Osteoblast (primary cell): Measurements from ENCODE around the gene ZNF177. TPM values are rescaled to one million over a fixed set of nuclear protein-coding genes. Genes with fewer than 3 reads are reported as not detected.

ENCODE experiments used
- DNase-seq: peaks from one replicate; pipeline ENCODE4 v3.0.0; 2011; ENCODE audit warnings: low spot score, mixed read lengths; ENCODE audit not compliant: insufficient read length; ENCODE audit errors: missing footprints
- H2AFZ ChIP-seq: 2 replicates; pipeline ENCODE4 v1.6.0; 2011; ENCODE audit warnings: mild to moderate bottlenecking, low read length
- H3K27ac ChIP-seq: 2 replicates; pipeline ENCODE4 v1.5.1; 2011; ENCODE audit warnings: mild to moderate bottlenecking, low read depth, low read length, moderate library complexity
- H3K27me3 ChIP-seq: 2 replicates; pipeline ENCODE4 v1.6.0; 2012; ENCODE audit warnings: mild to moderate bottlenecking, control low read depth, inconsistent platforms, low read length, moderate library complexity; ENCODE audit not compliant: insufficient read depth
- H3K36me3 ChIP-seq: 2 replicates; pipeline ENCODE4 v1.5.1; 2011; ENCODE audit warnings: mild to moderate bottlenecking, low read length, control low read depth, moderate library complexity; ENCODE audit not compliant: insufficient read depth
- H3K4me1 ChIP-seq: 2 replicates; pipeline ENCODE4 v1.5.1; 2011; ENCODE audit warnings: mild to moderate bottlenecking, low read length, control low read depth, moderate library complexity; ENCODE audit not compliant: insufficient read depth
- H3K4me2 ChIP-seq: 2 replicates; pipeline ENCODE4 v1.6.0; 2011; ENCODE audit warnings: mild to moderate bottlenecking, low read length; ENCODE audit not compliant: insufficient read depth
- H3K4me3 ChIP-seq: fragments of 200-600 bp; sonication (generic); 3 replicates; pipeline ENCODE4 v1.5.1; 2012; ENCODE audit warnings: mild to moderate bottlenecking, low read length, inconsistent platforms; ENCODE audit not compliant: insufficient read depth
- H3K79me2 ChIP-seq: 2 replicates; pipeline ENCODE4 v1.6.0; 2012; ENCODE audit warnings: mild to moderate bottlenecking, low read length, control low read depth, inconsistent platforms; ENCODE audit not compliant: insufficient read depth
- H3K9me3 ChIP-seq: 2 replicates; pipeline ENCODE4 v1.5.1; 2011; ENCODE audit warnings: low read depth, low read length, control low read depth
- H4K20me1 ChIP-seq: 2 replicates; pipeline ENCODE4 v1.6.0; 2012; ENCODE audit warnings: mild to moderate bottlenecking, low read length, control low read depth; ENCODE audit not compliant: insufficient read depth
- total RNA-seq: library from RNA; depleted of rRNA; stranded (reverse); fragments of >200 nt; gene quantifications from 2 replicates; pipeline ENCODE4 v1.2.3, GENCODE V29; 2012
- TF ChIP-seq, protein P1 (sequence below): IDR thresholded peaks from 2 replicates; pipeline ENCODE4 v1.5.1; 2011; ENCODE audit warnings: mild to moderate bottlenecking, low read depth, low read length, moderate library complexity; ENCODE audit errors: extremely low read depth

The ZNF177 gene
- total RNA-seq, 1 donor: 0.72 TPM

DNA sequence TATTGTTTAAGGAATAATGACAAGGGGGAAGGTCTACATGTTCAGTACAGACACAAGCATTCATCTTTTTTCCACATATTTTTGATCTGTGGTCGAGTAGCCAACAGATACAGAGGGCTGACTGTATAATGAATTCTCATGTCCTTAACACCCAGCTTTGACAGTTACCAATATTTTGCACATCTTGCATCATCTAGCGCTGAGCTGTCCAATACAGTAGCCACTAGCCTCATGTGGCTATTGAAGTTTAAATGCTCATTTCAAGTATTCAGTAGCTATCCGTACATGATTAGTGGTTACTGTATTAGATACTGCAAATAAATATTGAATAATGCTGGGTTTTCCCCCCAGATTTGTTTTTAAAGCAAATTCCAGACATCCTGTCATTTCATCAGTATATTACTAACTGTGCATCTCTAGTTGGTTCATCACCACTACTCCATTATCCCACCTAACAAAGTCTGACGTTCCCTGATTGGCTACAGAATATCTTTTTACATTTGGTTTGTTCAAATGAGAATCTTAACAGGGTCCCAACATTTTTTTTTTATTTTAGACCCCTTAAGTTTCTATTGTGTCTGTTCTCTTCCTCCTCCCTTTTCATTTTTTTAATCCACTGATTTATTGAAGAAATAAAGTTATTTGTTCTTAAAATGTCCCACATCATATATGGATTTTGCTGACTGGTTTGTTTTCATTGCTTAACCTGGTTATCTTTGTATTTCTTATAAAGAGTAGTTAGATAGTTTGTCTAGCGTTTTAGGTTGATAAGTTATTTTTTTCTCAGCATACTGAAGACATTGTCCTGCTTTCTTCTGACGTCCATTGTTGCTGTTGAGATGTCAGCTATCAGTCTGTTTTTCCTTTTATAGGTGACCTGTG is 8.2 kb downstream of the ZNF177 start:
- Histone ChIP-seq H3K27me3 (no peaks in the 10 kb centered on the region), H3K4me1 (no peaks in the 10 kb centered on the region), H3K27ac (no peak overlapping the region), H3K4me2 (no peak overlapping the region), H2AFZ (no peak overlapping the region), H3K4me3 (no peak overlapping the region), H3K79me2 (no peaks in the 10 kb centered on the region), H3K9me3 (peaks cover 9% of the 10 kb centered on the region), H3K36me3 (peaks cover 2% of the 10 kb centered on the region), H4K20me1 (no peaks in the 10 kb centered on the region)
- no peak for DNase-seq
- TF ChIP-seq, protein P1, sequence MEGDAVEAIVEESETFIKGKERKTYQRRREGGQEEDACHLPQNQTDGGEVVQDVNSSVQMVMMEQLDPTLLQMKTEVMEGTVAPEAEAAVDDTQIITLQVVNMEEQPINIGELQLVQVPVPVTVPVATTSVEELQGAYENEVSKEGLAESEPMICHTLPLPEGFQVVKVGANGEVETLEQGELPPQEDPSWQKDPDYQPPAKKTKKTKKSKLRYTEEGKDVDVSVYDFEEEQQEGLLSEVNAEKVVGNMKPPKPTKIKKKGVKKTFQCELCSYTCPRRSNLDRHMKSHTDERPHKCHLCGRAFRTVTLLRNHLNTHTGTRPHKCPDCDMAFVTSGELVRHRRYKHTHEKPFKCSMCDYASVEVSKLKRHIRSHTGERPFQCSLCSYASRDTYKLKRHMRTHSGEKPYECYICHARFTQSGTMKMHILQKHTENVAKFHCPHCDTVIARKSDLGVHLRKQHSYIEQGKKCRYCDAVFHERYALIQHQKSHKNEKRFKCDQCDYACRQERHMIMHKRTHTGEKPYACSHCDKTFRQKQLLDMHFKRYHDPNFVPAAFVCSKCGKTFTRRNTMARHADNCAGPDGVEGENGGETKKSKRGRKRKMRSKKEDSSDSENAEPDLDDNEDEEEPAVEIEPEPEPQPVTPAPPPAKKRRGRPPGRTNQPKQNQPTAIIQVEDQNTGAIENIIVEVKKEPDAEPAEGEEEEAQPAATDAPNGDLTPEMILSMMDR: no peak

DNA sequence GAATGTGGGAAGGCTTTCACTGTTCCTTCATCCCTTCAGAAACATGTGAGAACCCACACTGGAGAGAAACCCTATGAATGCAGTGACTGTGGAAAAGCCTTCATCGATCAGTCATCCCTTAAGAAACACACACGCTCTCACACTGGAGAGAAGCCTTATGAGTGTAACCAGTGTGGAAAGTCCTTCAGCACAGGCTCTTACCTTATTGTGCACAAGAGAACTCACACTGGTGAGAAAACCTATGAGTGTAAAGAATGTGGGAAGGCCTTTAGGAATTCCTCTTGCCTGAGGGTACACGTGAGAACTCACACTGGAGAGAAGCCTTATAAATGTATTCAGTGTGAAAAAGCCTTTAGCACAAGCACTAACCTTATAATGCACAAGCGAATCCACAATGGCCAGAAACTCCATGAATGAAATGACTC is 18.6 kb downstream of the ZNF177 start:
- TF ChIP-seq, protein P1: no peak
- H3K4me2 ChIP-seq: no peak overlapping the region
- peaks cover 73% of the 10 kb centered on the region for H3K9me3 ChIP-seq
- no peaks in the 10 kb centered on the region for H3K4me1 ChIP-seq
- no peak for DNase-seq
- H3K79me2 ChIP-seq: no peaks in the 10 kb centered on the region
- no peak overlapping the region for H3K27ac ChIP-seq
- H3K36me3 ChIP-seq: peaks cover 70% of the 10 kb centered on the region
- H2AFZ ChIP-seq: no peak overlapping the region
- no peak overlapping the region for H3K4me3 ChIP-seq
- H4K20me1 ChIP-seq: no peaks in the 10 kb centered on the region
- H3K27me3 ChIP-seq: no peaks in the 10 kb centered on the region

DNA sequence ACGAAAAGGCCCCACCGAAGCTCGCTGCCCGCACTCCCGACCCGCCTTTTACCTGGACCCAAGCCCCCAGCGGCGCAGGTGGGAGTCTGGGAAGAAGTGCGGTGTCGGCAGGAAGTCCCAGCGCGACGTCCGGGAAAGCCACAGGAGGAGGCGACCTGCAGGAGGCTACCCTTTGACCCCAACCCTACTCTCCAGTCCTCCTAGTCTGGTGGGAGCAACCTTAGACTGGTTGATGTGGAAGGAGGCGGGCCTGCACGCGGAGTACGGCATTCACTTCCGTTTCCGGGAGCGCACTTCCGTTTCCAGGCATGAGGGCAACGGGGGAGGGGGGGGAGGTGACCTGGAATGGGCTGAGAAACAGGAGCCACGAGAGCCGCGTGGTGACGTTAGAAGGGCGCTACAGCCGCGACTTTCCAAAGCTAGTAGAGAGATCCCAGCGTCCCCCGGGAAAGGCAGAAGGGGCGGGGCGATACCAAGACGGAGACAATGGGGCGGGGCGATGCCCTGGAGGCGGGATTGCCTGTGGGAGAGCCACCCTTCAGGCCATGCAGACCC is 44.1 kb downstream of the ZNF177 start:
- peaks cover 9% of the 10 kb centered on the region for H3K9me3 ChIP-seq
- H3K4me1 ChIP-seq: no peaks in the 10 kb centered on the region
- peak overlapping the region; percentile 94 for H2AFZ ChIP-seq
- H3K27me3 ChIP-seq: no peaks in the 10 kb centered on the region
- no peaks in the 10 kb centered on the region for H4K20me1 ChIP-seq
- no peak overlapping the region for H3K27ac ChIP-seq
- H3K79me2 ChIP-seq: peaks cover 6% of the 10 kb centered on the region
- peak overlapping the region; percentile 82 for H3K4me3 ChIP-seq
- peak overlapping the region; percentile 64 for H3K4me2 ChIP-seq
- TF ChIP-seq, protein P1: no peak
- H3K36me3 ChIP-seq: no peaks in the 10 kb centered on the region
- peak; percentile 93 for DNase-seq

DNA sequence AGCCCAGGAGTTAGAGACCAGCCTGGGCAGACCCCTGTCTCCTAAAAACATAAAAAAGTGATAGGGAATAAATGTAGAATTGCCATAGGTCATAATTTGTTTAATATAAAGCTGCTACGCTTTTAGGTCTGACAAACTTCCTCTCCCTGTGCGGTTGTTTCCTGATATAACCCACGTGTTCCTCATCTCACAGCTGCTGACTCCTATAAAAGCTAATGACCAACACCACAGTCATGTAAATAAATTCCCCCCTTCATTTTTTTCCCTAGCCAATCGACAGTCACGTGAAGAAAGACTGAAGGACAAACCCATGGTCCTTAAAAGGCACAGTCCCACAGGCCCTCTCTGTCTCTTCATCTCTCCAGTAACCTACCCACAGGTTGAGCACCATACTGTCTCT is 45.0 kb downstream of the ZNF177 start:
- Histone ChIP-seq H3K4me3 (peak overlapping the region; percentile 82), H2AFZ (peak overlapping the region; percentile 94), H3K27me3 (no peaks in the 10 kb centered on the region), H3K79me2 (peaks cover 6% of the 10 kb centered on the region), H3K36me3 (peaks cover 5% of the 10 kb centered on the region), H3K27ac (no peak overlapping the region), H4K20me1 (no peaks in the 10 kb centered on the region), H3K9me3 (peaks cover 18% of the 10 kb centered on the region), H3K4me2 (peak overlapping the region; percentile 64), H3K4me1 (no peaks in the 10 kb centered on the region)
- TF ChIP-seq, protein P1: no peak
- DNase-seq: no peak
